C4-2B (cell line): ENCODE measurements around the gene TBX5.

Source experiments
- H3K27ac ChIP-seq: fragments of 450-650 bp; 2 replicates; pipeline ENCODE4 v1.5.1; 2017
- CTCF ChIP-seq: fragments of 450-650 bp; conservative IDR thresholded peaks from 2 replicates; pipeline ENCODE4 v1.5.1; 2017; ENCODE audit warnings: mild to moderate bottlenecking
- ZFX ChIP-seq: fragments of 450-650 bp; IDR thresholded peaks from 2 replicates; pipeline ENCODE4 v1.6.1; 2017

TBX5 gene

GRCh38 chr12:114344831-114345230 lies 61.1 kb downstream of the TBX5 start:
- TF ChIP-seq CTCF (no peak), ZFX (no peak)
- H3K27ac ChIP-seq: no peak overlapping the region

DNA sequence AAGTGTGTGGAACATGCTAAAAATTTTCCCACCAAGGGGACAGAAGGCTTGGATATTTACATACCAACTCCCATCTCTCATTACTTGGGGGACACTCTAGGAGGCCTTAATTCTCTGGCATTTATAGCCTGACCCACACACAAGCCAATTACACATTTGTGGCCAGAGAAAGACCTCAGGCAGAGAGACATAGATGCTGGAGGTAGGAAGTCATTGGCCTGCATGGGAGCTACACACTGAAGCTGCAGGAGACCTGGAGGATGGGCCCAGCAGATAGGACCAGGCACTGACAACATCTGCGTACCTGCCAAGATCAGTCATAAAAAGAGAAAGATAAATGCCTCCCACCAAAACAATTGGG lies 61.7 kb downstream of the TBX5 start:
- H3K27ac ChIP-seq: no peak overlapping the region
- no peak for TF ChIP-seq ZFX
- TF ChIP-seq CTCF: no peak

DNA sequence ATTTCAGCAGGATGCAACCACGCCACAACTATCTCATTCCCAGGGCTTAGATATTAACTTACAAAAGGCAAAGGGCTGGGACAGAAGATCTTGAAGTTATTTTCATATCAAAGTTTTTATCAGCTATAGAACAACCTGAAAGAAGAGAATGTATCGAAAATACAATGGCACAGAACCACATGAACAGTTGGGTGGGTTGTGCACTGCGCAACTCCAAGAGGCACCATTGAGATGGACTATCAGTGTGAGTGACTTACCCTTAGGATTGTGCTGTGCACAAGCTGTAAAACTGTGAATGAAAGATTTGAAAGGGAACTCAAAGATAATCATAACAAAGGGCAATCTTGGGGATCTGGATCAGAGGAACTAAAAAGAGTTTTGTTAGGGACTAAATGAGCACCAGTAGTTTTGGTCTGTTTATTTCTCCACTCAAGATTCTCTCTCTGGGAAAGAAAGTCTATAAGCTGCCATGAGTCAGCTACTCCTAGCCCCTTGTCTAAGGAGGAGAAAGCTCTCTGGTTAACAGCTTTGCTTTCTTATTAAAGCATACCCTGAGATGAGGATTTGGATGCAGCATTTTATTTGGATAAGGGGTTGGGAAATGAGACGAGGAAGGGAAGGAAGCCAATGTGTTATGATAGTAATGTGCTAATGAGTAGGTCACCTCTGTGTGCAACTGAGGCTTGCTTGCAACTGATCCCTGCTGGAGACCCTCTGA lies 62.2 kb downstream of the TBX5 start:
- no peak overlapping the region for H3K27ac ChIP-seq
- TF ChIP-seq ZFX: no peak
- no peak for TF ChIP-seq CTCF

GRCh38 chr12:114342656-114343055 lies 63.3 kb downstream of the TBX5 start:
- TF ChIP-seq CTCF (no peak), ZFX (no peak)
- no peak overlapping the region for H3K27ac ChIP-seq

DNA sequence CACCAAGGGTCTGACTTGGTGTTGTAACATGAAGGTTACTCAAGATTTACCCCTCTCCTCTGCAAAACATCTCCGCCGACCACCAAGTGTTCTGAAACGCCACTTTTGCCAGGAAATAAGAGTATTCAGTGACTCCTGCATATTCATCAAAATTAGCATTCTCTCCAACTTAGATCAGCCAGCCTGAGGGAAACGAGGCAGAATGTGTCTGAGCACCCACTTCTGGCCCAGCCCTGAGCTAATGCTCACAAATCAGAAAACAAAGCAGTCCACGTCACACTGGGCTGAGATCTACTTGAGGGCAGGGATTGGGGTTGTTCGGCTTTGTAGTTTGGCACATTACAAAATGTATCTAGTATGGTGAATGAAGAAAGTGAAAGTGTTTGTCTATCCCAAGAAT lies 64.3 kb downstream of the TBX5 start:
- TF ChIP-seq CTCF: no peak
- TF ChIP-seq ZFX: no peak
- H3K27ac ChIP-seq: no peak overlapping the region

DNA sequence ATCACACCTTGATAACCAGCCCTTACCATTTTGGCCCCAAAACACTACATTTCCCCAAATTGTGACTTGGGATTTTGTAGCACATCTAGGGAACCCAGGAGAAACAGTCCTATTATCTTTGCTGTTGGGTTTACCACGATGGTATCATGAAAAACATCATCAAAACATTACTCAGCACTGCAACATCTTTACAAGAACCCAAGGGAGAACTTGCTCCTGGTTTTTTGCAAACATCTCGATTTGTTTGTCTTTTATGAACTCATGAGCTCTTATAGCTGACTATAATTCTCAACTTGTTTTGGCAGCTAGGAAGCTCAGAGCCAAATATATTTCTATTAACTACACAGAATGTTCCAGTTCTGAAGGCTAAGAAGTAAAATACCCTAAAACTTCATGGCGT lies 65.7 kb downstream of the TBX5 start:
- no peak overlapping the region for H3K27ac ChIP-seq
- TF ChIP-seq ZFX: no peak
- no peak for TF ChIP-seq CTCF

GRCh38 chr12:114339626-114340025 lies 66.3 kb downstream of the TBX5 start:
- TF ChIP-seq CTCF (no peak), ZFX (no peak)

More at GRCh38 chr12:114339626-114340025, 66.3 kb downstream of the TBX5 start:
- no peak overlapping the region for H3K27ac ChIP-seq
